CD4-positive, alpha-beta T cell (primary cell): Measurements from ENCODE around the gene COL18A1. TPM values are rescaled to one million over a fixed set of nuclear protein-coding genes. Genes with fewer than 3 reads are reported as not detected.

Experiments
- ATAC-seq: fragments of 200-7000 bp; cut with Tn5 transposase; one replicate; pipeline ENCODE4 v1.10.0; 2022; ENCODE audit warnings: mild to moderate bottlenecking; ENCODE audit not compliant: poor library complexity
- CTCF ChIA-PET: fragments of 350-600 bp; sonication (Branson Sonifier 250); formaldehyde crosslinking; loops from one replicate; lab custom pipeline; 2021; ENCODE audit warnings: antibody characterized with exemption, inconsistent platforms; lab: Charles Lee
- POLR2A ChIA-PET: fragments of 350-600 bp; sonication (Branson Sonifier 250); formaldehyde crosslinking; loops from one replicate; lab custom pipeline; 2021; ENCODE audit warnings: antibody characterized with exemption, inconsistent platforms; lab: Charles Lee
- DNase-seq, 14 experiments: peaks; one replicate each; pipeline ENCODE4 v3.0.0-alpha.2; 2013 to 2020; ENCODE audit warnings: mixed read lengths in 2 of 14
- H3K27ac ChIP-seq, 2 donors: one replicate each; pipeline versions ENCODE4 v1.5.1 to v1.7.0; 2013; ENCODE audit warnings: low read length in 2 of 2, low read depth in 1 of 2, mild to moderate bottlenecking in 1 of 2
- H3K27me3 ChIP-seq, 2 experiments: 1 replicate in 1 of 2; 2 replicates in 1 of 2; pipeline versions ENCODE4 v1.6.1 to v1.7.0; 2013; ENCODE audit warnings: low read length in 2 of 2, control low read depth in 1 of 2, mild to moderate bottlenecking in 1 of 2, moderate library complexity in 1 of 2; ENCODE audit not compliant: insufficient read depth in 2 of 2, control insufficient read depth in 1 of 2
- H3K36me3 ChIP-seq: one replicate; pipeline ENCODE4 v1.6.1; 2013; ENCODE audit warnings: low read length, control low read depth; ENCODE audit not compliant: insufficient read depth
- H3K4me1 ChIP-seq: one replicate; pipeline ENCODE4 v1.6.1; 2013; ENCODE audit warnings: low read length, control low read depth; ENCODE audit not compliant: insufficient read depth
- H3K4me3 ChIP-seq: one replicate; pipeline ENCODE4 v1.5.1; 2013; ENCODE audit warnings: mild to moderate bottlenecking, low read length, moderate library complexity
- H3K9me3 ChIP-seq, 2 experiments: 1 replicate in 1 of 2; 2 replicates in 1 of 2; pipeline versions ENCODE4 v1.6.1 to v1.7.0; 2013; ENCODE audit warnings: low read length in 2 of 2, mild to moderate bottlenecking in 2 of 2, control low read depth in 1 of 2, moderate library complexity in 1 of 2; ENCODE audit not compliant: control insufficient read depth in 1 of 2, insufficient read depth in 1 of 2
- H3K27ac Mint-ChIP-seq: one replicate; pipeline ENCODE4 v1.8.0; 2020; ENCODE audit warnings: mixed read lengths
- H3K27me3 Mint-ChIP-seq: one replicate; pipeline ENCODE4 v1.8.0; 2021; ENCODE audit warnings: mixed read lengths
- H3K36me3 Mint-ChIP-seq: one replicate; pipeline ENCODE4 v1.8.0; 2021; ENCODE audit warnings: low read depth, mixed read lengths
- H3K4me1 Mint-ChIP-seq: one replicate; pipeline ENCODE4 v1.8.0; 2021; ENCODE audit warnings: low read depth, mixed read lengths
- H3K4me3 Mint-ChIP-seq: one replicate; pipeline ENCODE4 v1.8.0; 2020; ENCODE audit warnings: mild to moderate bottlenecking, mixed read lengths
- H3K9me3 Mint-ChIP-seq: one replicate; pipeline ENCODE4 v1.8.0; 2020; ENCODE audit warnings: mixed read lengths
- intact Hi-C, 2 experiments: fragments of 100-400 bp; cut with DNase I in 1 of 2; cut with micrococcal nuclease in 1 of 2; formaldehyde crosslinking; loops; one replicate each; pipeline versions ENCODE4 v1.15.1 to v1.9.0; 2023 to 2025; cut with DNase I, micrococcal nuclease
- total RNA-seq, 174 experiments: library from RNA in 2 of 174; stranded (reverse) in 2 of 174; gene quantifications; one replicate each; pipeline ENCODE4 v1.2.3 and lab custom pipeline; 2021 to 2026
- TF ChIP-seq, protein P1 (sequence below): fragments of 200-600 bp; IDR thresholded peaks from one replicate; pipeline ENCODE4 v1.8.0; 2022; ENCODE audit warnings: antibody characterized with exemption, mild to moderate bottlenecking

COL18A1 gene
- total RNA-seq, 2 experiments from 2014 or later = 15.2 to 16.0 TPM

DNA sequence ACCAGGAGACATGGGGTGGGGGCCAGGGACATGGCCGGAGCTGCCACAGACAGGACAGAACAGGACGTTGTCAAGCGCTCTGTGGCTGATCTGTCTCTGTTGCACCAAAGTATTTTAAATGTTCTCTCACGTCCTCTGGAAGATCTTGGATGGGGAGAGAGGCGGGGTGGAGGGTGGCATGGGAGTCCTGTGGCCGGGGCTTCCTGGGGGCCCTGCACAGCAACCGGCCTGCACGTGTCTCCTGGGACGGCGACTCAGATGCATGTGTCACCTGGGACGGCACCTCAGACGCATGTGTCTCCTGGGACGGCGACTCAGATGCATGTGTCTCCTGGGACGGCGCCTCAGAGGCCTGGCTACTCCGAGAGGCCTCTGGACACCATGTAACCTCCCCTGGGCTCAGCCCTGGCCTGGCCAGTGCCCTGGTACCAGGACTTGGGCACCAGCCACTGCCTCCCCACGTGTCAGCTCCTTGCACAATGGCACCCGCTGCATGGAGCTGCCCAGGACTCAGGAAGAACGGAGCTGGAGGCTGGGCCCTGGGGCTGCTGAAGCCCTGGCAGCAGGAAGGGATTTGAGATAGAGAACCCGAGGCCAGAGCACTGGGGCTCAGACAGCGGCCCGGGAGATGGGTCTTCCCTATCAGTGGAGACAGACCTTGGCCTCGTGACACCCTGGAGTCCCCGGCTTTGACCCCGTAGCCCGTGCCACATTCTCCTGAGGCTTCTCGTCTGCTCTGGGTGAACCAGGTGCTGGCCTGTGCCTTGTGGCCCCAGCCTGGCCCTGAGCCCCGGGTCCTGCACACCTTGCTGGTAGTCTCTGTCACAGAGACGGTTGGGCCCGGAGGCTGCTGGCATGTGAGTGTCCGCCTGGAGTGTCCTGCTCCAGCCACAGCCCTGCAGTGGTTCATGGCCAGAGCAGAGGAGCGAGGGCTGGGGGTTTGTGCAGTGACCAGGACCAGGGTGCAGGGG, 152.0 kb downstream of the COL18A1 start:
- Histone ChIP-seq H3K4me3 (no peak overlapping the region), H3K9me3 (no peaks in the 10 kb centered on the region), H3K27ac (no peak overlapping the region), H3K27me3 (no peaks in the 10 kb centered on the region), H3K36me3 (no peaks in the 10 kb centered on the region), H3K4me1 (peaks cover 25% of the 10 kb centered on the region)
- DNase-seq (no peak), ATAC-seq (no peak)
- H3K4me1 Mint-ChIP-seq = peaks cover 8% of the 10 kb centered on the region
- peak overlapping the region; percentile 71 for H3K4me3 Mint-ChIP-seq
- ChIA-PET CTCF (interaction anchor here (1.0 to 1.7 kb wide), 3 partner anchors 33 to 59 kb away, joined by 3 to 10 read pairs (median 4); no protein-coding TSS in a partner anchor), POLR2A (interaction anchor here (0.7 to 1.2 kb wide), 2 partner anchors 33 to 35 kb away, joined by 5 read pairs; no protein-coding TSS in a partner anchor)
- TF ChIP-seq, protein P1, sequence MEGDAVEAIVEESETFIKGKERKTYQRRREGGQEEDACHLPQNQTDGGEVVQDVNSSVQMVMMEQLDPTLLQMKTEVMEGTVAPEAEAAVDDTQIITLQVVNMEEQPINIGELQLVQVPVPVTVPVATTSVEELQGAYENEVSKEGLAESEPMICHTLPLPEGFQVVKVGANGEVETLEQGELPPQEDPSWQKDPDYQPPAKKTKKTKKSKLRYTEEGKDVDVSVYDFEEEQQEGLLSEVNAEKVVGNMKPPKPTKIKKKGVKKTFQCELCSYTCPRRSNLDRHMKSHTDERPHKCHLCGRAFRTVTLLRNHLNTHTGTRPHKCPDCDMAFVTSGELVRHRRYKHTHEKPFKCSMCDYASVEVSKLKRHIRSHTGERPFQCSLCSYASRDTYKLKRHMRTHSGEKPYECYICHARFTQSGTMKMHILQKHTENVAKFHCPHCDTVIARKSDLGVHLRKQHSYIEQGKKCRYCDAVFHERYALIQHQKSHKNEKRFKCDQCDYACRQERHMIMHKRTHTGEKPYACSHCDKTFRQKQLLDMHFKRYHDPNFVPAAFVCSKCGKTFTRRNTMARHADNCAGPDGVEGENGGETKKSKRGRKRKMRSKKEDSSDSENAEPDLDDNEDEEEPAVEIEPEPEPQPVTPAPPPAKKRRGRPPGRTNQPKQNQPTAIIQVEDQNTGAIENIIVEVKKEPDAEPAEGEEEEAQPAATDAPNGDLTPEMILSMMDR = no peak
- H3K36me3 Mint-ChIP-seq = peaks cover 5% of the 10 kb centered on the region
- H3K27me3 Mint-ChIP-seq = no peaks in the 10 kb centered on the region
- no peak overlapping the region for H3K27ac Mint-ChIP-seq
- intact Hi-C loops = loop anchor here (1.0 to 10.0 kb wide), 5 partner anchors 32 to 428 kb away; partner anchors contain the start of genes COL6A1 (in 1 of the 2) and PCBP3 (in 1 of the 2)
- no peaks in the 10 kb centered on the region for H3K9me3 Mint-ChIP-seq

DNA sequence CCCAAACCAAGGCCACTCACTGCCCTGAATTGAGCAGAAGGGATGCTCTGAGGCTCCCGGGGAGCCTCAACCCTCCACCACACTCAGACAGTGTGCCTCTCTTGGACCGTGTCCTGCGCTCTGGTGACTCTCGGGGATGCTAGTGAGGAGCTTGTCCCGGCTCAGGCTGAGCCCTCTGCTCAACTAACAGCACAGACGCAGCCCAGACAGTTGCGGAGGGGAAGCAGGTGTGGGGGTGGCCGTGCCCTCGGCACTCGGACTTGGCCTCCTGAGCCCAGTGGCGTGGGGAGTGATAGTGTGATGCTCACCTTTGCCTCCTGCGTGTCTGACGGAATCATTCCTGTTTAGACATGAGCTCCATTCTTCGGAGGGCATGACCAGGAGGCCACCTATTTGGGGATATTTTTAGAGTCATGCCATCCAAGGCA, 152.7 kb downstream of the COL18A1 start:
- intact Hi-C loops = loop anchor here (2.0 to 10.0 kb wide), 4 partner anchors 31 to 427 kb away; partner anchors contain the start of genes COL6A1 (in 1 of the 2) and PCBP3 (in 1 of the 2)
- ATAC-seq (no peak), DNase-seq (no peak)
- CTCF ChIA-PET = no interaction called here
- H3K9me3 Mint-ChIP-seq = no peaks in the 10 kb centered on the region
- peaks cover 6% of the 10 kb centered on the region for H3K4me1 Mint-ChIP-seq
- peaks cover 5% of the 10 kb centered on the region for H3K36me3 Mint-ChIP-seq
- TF ChIP-seq, protein P1 = no peak
- no peaks in the 10 kb centered on the region for H3K9me3 ChIP-seq
- no peaks in the 10 kb centered on the region for H3K27me3 ChIP-seq
- peaks cover 18% of the 10 kb centered on the region for H3K4me1 ChIP-seq
- H3K4me3 Mint-ChIP-seq = peak overlapping the region; percentile 63
- no peaks in the 10 kb centered on the region for H3K36me3 ChIP-seq
- no peak overlapping the region for H3K27ac ChIP-seq
- no peaks in the 10 kb centered on the region for H3K27me3 Mint-ChIP-seq
- POLR2A ChIA-PET = no interaction called here
- H3K27ac Mint-ChIP-seq = no peak overlapping the region
- H3K4me3 ChIP-seq = no peak overlapping the region

DNA sequence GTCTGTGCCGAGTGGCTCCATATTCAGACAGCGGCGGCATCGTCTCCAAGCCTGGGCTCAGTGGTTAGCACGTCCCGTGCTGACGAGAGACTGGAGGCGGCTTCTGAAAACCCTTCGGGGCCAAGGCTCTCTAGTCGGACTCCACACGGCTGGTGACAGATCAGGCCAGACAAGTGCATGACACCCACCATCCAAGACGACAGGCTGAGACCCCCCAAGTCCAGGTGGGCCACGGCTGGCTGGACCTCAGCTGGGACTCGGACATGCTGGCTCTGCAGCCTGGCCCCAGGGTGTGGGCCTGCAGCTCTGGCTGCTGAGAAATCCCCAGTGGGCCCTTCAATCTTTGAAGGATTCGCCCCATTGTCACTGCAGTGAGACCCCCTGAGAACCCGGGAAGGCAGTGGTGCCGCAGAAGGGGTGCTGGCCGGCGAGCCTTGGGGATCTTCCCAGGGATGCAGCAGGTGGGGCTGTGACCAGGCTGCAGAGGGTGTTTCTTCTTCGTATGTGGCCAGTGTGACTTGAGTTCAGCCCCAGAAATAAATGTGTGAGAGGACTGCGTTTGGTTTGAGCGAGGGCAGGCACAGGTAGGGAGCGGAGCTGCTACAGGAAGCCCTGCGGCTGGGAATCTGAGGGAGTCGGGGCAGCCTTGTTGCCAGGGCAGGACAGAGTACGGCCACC, 153.2 kb downstream of the COL18A1 start:
- peaks cover 13% of the 10 kb centered on the region for H3K4me1 ChIP-seq
- Mint-ChIP-seq H3K4me3 (no peak overlapping the region), H3K36me3 (peaks cover 5% of the 10 kb centered on the region), H3K27ac (no peak overlapping the region), H3K4me1 (peaks cover 6% of the 10 kb centered on the region), H3K27me3 (no peaks in the 10 kb centered on the region), H3K9me3 (peaks cover 3% of the 10 kb centered on the region)
- ChIA-PET POLR2A (no interaction called here), CTCF (interaction anchor here (0.7 kb wide), 1 partner anchor 252 kb away, joined by 3 read pairs; no protein-coding TSS in a partner anchor)
- no peak for ATAC-seq
- H3K4me3 ChIP-seq = no peak overlapping the region
- intact Hi-C loops = loop anchor here (10.0 kb wide), 3 partner anchors 87 to 427 kb away; partner anchors contain the start of genes COL6A1 (in 1 of the 2) and PCBP3 (in 1 of the 2)
- TF ChIP-seq, protein P1 = no peak
- DNase-seq = no peak
- no peaks in the 10 kb centered on the region for H3K9me3 ChIP-seq
- H3K27me3 ChIP-seq = no peaks in the 10 kb centered on the region
- H3K36me3 ChIP-seq = no peaks in the 10 kb centered on the region
- H3K27ac ChIP-seq = no peak overlapping the region
